Motor neuron (in vitro differentiated cells): ENCODE results near the gene DNAH8. TPM values are rescaled to one million over a fixed set of nuclear protein-coding genes. Genes with fewer than 3 reads are reported as not detected.
"Not testable (repeated sequence)": the region's sequence is repeated elsewhere in the genome, so short reads cannot be mapped to it uniquely, and the experiment has no call there.

Experiments
- ATAC-seq, 8 experiments: fragments of 200-7000 bp; cut with Tn5 transposase; replicated peaks in 6 of 8; 2 replicates each; pipeline ENCODE4 v1.8.0; 2021; ENCODE audit warnings: mild to moderate bottlenecking in 8 of 8, moderate library complexity in 8 of 8
- H3K27ac ChIP-seq, 2 donors: fragments of 250-450 bp; sonication (Bioruptor Pico); 2 replicates each; pipeline ENCODE4 v1.9.0; 2021; ENCODE audit warnings: antibody characterized with exemption in 2 of 2, mild to moderate bottlenecking in 2 of 2, moderate library complexity in 1 of 2
- H3K4me1 ChIP-seq, 2 donors: fragments of 250-450 bp; sonication (Bioruptor Pico); replicated peaks in 1 of 2; 2 replicates each; pipeline ENCODE4 v1.6.1; 2021; ENCODE audit warnings: antibody characterized with exemption in 2 of 2, mild to moderate bottlenecking in 2 of 2, moderate library complexity in 1 of 2
- H3K4me3 ChIP-seq, 5 donors: fragments of 250-450 bp; sonication (Bioruptor Pico); 2 replicates each; pipeline ENCODE4 v1.9.0; 2021; ENCODE audit warnings: antibody characterized with exemption in 5 of 5, mild to moderate bottlenecking in 5 of 5, moderate library complexity in 4 of 5
- WGBS, 10 experiments: fragments of 450-650 bp; shearing (Covaris generic); methylation state at CpG; one replicate each; pipeline ENCODE4 v1.0.0; 2022; 5-methylcytosine and 5-hydroxymethylcytosine counted together
- in situ Hi-C, 9 experiments: fragments of 400-800 bp; cut with MboI; loops; one replicate each; pipeline ENCODE4 v1.15.0; 2021; ENCODE audit warnings: low sequenced_read_pairs in 9 of 9, low pct_unique_long_range_greater_than_20kb in 2 of 9; ENCODE audit not compliant: unreplicated experiment in 9 of 9
- total RNA-seq, 8 experiments: library from RNA; unstranded; fragments of 300-600 nt; gene quantifications; 2 replicates each; pipeline versions ENCODE4 v1.2.3 to v1.2.4, GENCODE V29; 2022

The DNAH8 gene
- total RNA-seq, 8 experiments from 2014 or later, result 0.04 to 0.69 (median 0.06) TPM; not detected in 2

GRCh38 chr6:38796437-38796836 lies 81.3 kb downstream of the DNAH8 start:
- in situ Hi-C loops, H3K27ac ChIP-seq, H3K4me1 ChIP-seq, ATAC-seq, H3K4me3 ChIP-seq: not testable (repeated sequence)
- 20 to 100% (median 86%) methylated on average over 2 to 6 of the region's 9 CpGs; no CpG with 5 or more reads in 2 of the 10 experiments for WGBS, 10 experiments

DNA sequence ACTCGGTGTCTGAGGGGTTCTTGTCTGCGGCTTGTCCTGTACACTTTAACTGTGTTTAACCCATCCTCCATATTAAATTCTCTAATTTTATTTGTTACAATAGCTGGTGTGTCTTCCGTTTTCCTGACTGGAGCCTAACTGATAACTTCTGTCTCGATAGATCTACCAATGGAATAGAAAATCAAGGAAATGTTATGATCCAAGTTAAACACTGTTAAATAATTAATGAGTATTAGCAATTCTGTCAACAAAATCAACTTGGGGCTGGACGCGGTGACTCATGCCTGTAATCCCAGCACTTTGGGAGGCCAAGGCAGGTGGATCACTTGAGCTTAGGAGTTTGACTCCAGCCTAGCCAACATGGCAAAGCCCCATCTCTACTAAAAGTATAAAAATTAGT lies 81.7 kb downstream of the DNAH8 start:
- in situ Hi-C loops, result no loop called here
- ATAC-seq, result no peak
- H3K27ac ChIP-seq, result no peak overlapping the region
- no peaks in the 10 kb centered on the region for H3K4me1 ChIP-seq
- no peak overlapping the region for H3K4me3 ChIP-seq
- 68 to 100% (median 85%) methylated on average over 1 to 6 of the region's 6 CpGs; no CpG with 5 or more reads in 3 of the 10 experiments for WGBS, 10 experiments

- no peak for ATAC-seq
- Histone ChIP-seq H3K4me3 (no peak overlapping the region), H3K4me1 (no peaks in the 10 kb centered on the region), H3K27ac (no peak overlapping the region)
- 9 to 100% (median 73%) methylated on average over 2 to 4 of the region's 4 CpGs; no CpG with 5 or more reads in 1 of the 10 experiments for WGBS, 10 experiments
- in situ Hi-C loops, result no loop called here
Measured at GRCh38 chr6:38797391-38797790, 82.3 kb downstream of the DNAH8 start.

DNA sequence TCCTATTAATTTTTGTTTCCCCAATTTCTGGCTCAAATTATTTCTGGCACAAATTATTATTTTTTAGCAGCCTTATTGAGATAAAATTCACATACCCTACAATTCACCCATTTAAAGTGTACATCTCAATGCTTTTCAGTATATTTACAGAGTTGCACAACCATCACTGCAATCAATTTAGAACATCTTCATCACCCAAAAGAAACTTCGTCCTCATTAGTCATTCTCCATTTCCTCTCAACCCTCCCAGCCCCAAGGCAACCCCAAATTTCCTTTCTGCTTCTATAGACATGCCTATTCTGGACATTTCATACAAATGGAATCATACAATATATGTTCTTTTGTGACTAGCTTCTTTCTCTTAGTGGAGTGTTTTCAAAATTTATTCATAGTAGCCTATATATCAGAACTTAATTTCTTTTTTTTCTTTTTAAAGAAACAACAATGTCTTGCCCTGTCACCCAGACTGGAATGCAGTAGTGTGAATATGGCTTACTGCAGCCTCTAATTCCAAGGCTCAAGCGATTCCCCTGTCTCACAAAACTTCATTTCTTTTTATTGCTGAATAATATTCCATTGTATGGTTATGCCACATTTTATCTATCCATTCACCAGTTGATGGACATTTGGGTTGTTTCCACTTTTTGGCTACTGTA lies 84.5 kb downstream of the DNAH8 start:
- no peaks in the 10 kb centered on the region for H3K4me1 ChIP-seq
- 0 to 76% (median 44%) methylated on average over 1 to 2 of the region's 2 CpGs for WGBS, 10 experiments
- ATAC-seq, result no peak
- no peak overlapping the region for H3K4me3 ChIP-seq
- no peak overlapping the region for H3K27ac ChIP-seq
- in situ Hi-C loops, result no loop called here

GRCh38 chr6:38801305-38801704 lies 86.2 kb downstream of the DNAH8 start:
- Histone ChIP-seq H3K27ac (no peak overlapping the region), H3K4me1 (no peaks in the 10 kb centered on the region), H3K4me3 (no peak overlapping the region)
- no peak for ATAC-seq
- 4 to 90% (median 58%) methylated on average over 1 to 4 of the region's 4 CpGs for WGBS, 10 experiments
- in situ Hi-C loops, result no loop called here

DNA sequence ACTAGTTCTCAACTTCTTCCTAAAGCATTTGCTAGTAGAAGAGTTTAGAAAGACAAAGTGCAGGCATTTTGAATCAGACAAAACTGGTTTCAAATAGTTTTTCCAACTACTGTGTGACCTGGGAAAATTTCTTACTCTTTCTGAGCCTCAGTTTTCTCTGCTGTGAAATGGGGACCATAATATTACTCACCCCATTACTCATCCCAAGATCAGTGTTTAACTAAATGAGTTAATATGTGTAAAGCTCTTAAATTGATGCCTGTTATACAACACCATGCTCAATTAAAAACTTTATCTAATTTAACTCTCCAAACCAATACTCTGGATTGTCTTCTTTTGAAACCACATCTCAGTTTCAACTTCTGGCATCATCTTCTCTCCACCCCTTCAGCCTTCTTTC lies 87.4 kb downstream of the DNAH8 start:
- in situ Hi-C loops, result no loop called here
- no peak for ATAC-seq
- no peak overlapping the region for H3K4me3 ChIP-seq
- no peak overlapping the region for H3K27ac ChIP-seq
- H3K4me1 ChIP-seq, result no peaks in the 10 kb centered on the region

DNA sequence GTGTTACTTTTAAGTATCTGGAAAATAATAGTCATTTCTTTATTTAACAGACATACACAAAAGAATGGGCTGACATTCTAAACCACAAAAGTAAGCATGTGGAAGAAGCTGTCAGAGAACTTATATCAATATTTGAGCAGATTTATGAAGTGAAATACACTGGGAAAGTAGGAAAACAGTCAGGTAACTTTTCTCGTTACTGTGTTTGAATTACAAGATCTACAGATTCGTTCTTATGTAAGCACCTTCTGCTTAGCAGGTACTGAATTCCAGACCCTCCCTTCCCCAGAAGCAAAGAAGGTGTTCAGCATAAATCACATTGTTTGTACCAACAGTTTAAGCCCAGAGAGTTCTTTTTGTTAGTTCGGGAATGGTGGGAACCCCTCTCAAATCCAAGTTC lies 88.0 kb downstream of the DNAH8 start:
- Histone ChIP-seq H3K4me3 (no peak overlapping the region), H3K27ac (no peak overlapping the region), H3K4me1 (no peaks in the 10 kb centered on the region)
- in situ Hi-C loops, result no loop called here
- 10 to 88% (median 62%) methylated on average over 2 to 3 of the region's 3 CpGs for WGBS, 10 experiments
- ATAC-seq, result no peak

DNA sequence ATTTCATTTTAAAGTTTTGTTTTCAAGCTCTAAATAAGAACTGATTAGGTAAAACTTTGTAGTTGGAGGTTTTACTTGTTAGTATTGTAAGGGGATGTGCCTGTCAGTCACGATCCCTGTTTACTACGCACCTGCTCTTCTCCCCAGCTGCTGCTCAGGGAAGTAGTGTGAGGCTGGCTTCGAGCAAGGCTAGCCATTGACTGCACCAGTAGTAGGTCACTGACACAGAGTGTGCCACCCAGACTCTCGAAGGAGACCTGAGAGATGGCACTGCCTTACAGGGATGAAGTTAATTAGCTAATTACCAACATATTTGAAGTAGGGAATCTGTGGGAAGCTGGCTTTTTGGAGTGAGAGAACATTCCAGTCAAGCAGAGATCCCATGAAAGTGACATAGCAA lies 89.2 kb downstream of the DNAH8 start:
- H3K27ac ChIP-seq, result no peak overlapping the region
- in situ Hi-C loops, result no loop called here
- no peak overlapping the region for H3K4me3 ChIP-seq
- H3K4me1 ChIP-seq, result no peaks in the 10 kb centered on the region
- WGBS, 10 experiments, result 0 to 74% (median 27%) methylated on average over 1 to 4 of the region's 4 CpGs; no CpG with 5 or more reads in 2 of the 10 experiments
- ATAC-seq, result no peak

GRCh38 chr6:38805127-38805655 lies 90.1 kb downstream of the DNAH8 start:
- in situ Hi-C loops, result no loop called here
- Histone ChIP-seq H3K4me1 (no peaks in the 10 kb centered on the region), H3K27ac (no peak overlapping the region), H3K4me3 (no peak overlapping the region)
- no peak for ATAC-seq
- 0 to 100% (median 86%) methylated on average over 1 to 4 of the region's 4 CpGs for WGBS, 10 experiments

DNA sequence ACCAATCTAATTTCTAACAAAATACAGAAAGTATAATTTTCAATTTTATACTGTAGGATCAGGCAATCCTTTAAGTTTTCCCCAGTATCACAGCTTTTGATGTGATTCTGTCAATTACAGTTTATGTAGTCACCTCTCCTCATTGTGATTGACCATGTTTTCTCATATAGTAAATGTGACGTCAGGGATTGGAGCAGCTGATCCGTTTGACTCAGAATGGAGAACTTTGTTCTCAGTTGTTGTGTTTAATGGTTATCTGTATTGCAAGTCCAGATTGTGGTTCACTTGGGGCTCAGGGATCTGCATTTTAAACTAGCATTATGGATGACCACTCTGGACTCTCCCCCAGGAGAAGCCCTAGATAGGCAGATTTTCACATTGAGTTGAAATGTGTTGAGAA lies 90.6 kb downstream of the DNAH8 start:
- Histone ChIP-seq H3K4me1 (no peaks in the 10 kb centered on the region), H3K27ac (no peak overlapping the region), H3K4me3 (no peak overlapping the region)
- in situ Hi-C loops, result no loop called here
- no peak for ATAC-seq
- 6 to 88% (median 66%) methylated on average over 2 of the region's 2 CpGs; no CpG with 5 or more reads in 4 of the 10 experiments for WGBS, 10 experiments

DNA sequence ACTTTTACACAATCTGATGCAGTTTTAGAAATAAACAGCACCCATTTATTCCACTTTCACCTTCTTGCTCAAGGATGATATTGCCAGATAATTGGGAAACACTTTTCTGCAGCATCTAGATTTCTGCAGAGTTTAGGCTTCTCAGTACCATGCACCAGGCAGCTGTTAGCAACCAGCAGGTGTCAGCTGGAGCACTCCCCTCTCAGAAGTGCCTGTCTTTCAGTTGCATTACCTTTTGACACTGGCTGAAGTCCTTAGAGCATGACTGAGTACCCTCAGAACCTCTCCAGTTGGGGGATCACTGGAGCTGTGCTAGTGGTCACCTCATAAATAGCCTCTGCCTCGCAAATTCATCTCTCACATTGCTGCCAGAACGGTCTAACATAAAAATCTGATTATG lies 91.2 kb downstream of the DNAH8 start:
- H3K4me3 ChIP-seq, result no peak overlapping the region
- no peak overlapping the region for H3K27ac ChIP-seq
- ATAC-seq, result no peak
- 0 to 76% (median 33%) methylated on average over 1 to 2 of the region's 2 CpGs; no CpG with 5 or more reads in 4 of the 10 experiments for WGBS, 10 experiments
- in situ Hi-C loops, result no loop called here
- no peaks in the 10 kb centered on the region for H3K4me1 ChIP-seq

- Histone ChIP-seq H3K4me3 (no peak overlapping the region), H3K27ac (no peak overlapping the region), H3K4me1 (no peaks in the 10 kb centered on the region)
- no peak for ATAC-seq
- 0 to 100% (median 100%) methylated on average over 1 to 2 of the region's 3 CpGs; no CpG with 5 or more reads in 3 of the 10 experiments for WGBS, 10 experiments
- in situ Hi-C loops, result no loop called here
Measured at GRCh38 chr6:38806833-38807232, 91.7 kb downstream of the DNAH8 start.

- WGBS, 10 experiments, result 11 to 88% (median 63%) methylated on average over 1 to 3 of the region's 3 CpGs; no CpG with 5 or more reads in 2 of the 10 experiments
- no peak overlapping the region for H3K4me3 ChIP-seq
- no peaks in the 10 kb centered on the region for H3K4me1 ChIP-seq
- ATAC-seq, result no peak
- H3K27ac ChIP-seq, result no peak overlapping the region
- in situ Hi-C loops, result no loop called here
Measured at GRCh38 chr6:38808039-38808438, 92.9 kb downstream of the DNAH8 start.
